Nephron (organoid): Measurements from ENCODE around the gene LDHB.
"Not testable (repeated sequence)": the region's sequence is repeated elsewhere in the genome, so short reads cannot be mapped to it uniquely, and the experiment has no call there.

Experiments
- H3K27ac Mint-ChIP-seq, 3 experiments: 2 replicates each; pipeline ENCODE4 v1.8.0; 2020; ENCODE audit warnings: mixed read lengths in 3 of 3, mild to moderate bottlenecking in 2 of 3, moderate library complexity in 1 of 3
- H3K27me3 Mint-ChIP-seq: 2 replicates; pipeline ENCODE4 v1.8.0; 2021; ENCODE audit warnings: low read depth, mild to moderate bottlenecking, moderate library complexity, mixed read lengths
- H3K36me3 Mint-ChIP-seq: 2 replicates; pipeline ENCODE4 v1.8.0; 2020; ENCODE audit warnings: low read depth, mixed read lengths
- H3K4me1 Mint-ChIP-seq: 2 replicates; pipeline ENCODE4 v1.8.0; 2020; ENCODE audit warnings: mixed read lengths
- H3K4me3 Mint-ChIP-seq, 3 experiments: 2 replicates each; pipeline ENCODE4 v1.8.0; 2020; ENCODE audit warnings: mild to moderate bottlenecking in 3 of 3, mixed read lengths in 3 of 3, moderate library complexity in 2 of 3
- H3K9me3 Mint-ChIP-seq: 2 replicates; pipeline ENCODE4 v1.8.0; 2020; ENCODE audit warnings: mixed read lengths
- CTCF ChIP-seq, 3 experiments: fragments of 200-600 bp; sonication (generic); IDR thresholded peaks; one replicate each; pipeline ENCODE4 v1.5.0; 2021; ENCODE audit warnings: antibody characterized with exemption in 3 of 3; ENCODE audit not compliant: unreplicated experiment in 3 of 3

LDHB gene

GRCh38 chr12:21677622-21678277, 20.1 kb upstream of the LDHB start:
- Mint-ChIP-seq H3K27ac (peak overlapping the region; percentile 7 to 62 (median 28)), H3K4me1 (peaks cover 4% of the 10 kb centered on the region), H3K9me3 (no peaks in the 10 kb centered on the region), H3K4me3 (no peak overlapping the region), H3K27me3 (peaks cover 12% of the 10 kb centered on the region), H3K36me3 (no peaks in the 10 kb centered on the region)
- no peak for TF ChIP-seq CTCF (IDR thresholded peaks at IDR 0.05; ENCODE audit: unreplicated experiment in 3 of 3)

GRCh38 chr12:21677204-21677603, 19.6 kb upstream of the LDHB start:
- Mint-ChIP-seq H3K9me3 (no peaks in the 10 kb centered on the region), H3K27me3 (peaks cover 12% of the 10 kb centered on the region), H3K4me3 (no peak overlapping the region), H3K4me1 (peaks cover 4% of the 10 kb centered on the region), H3K27ac (peak overlapping the region in 1 of 3 experiments; percentile 28), H3K36me3 (no peaks in the 10 kb centered on the region)
- no peak for TF ChIP-seq CTCF (IDR thresholded peaks at IDR 0.05; ENCODE audit: unreplicated experiment in 3 of 3)

- H3K4me3 Mint-ChIP-seq = no peak overlapping the region
- TF ChIP-seq CTCF (IDR thresholded peaks at IDR 0.05; ENCODE audit: unreplicated experiment in 3 of 3) = no peak
- peak overlapping the region in 1 of 3 experiments; percentile 50 for H3K27ac Mint-ChIP-seq
- no peaks in the 10 kb centered on the region for H3K9me3 Mint-ChIP-seq
- peaks cover 12% of the 10 kb centered on the region for H3K27me3 Mint-ChIP-seq
- H3K36me3 Mint-ChIP-seq = no peaks in the 10 kb centered on the region
- H3K4me1 Mint-ChIP-seq = peaks cover 4% of the 10 kb centered on the region
Measured at GRCh38 chr12:21676776-21677175, 19.1 kb upstream of the LDHB start.

- no peaks in the 10 kb centered on the region for H3K9me3 Mint-ChIP-seq
Measured at GRCh38 chr12:21675641-21676040, 18.0 kb upstream of the LDHB start.

GRCh38 chr12:21675096-21675495, 17.5 kb upstream of the LDHB start:
- H3K9me3 Mint-ChIP-seq = no peaks in the 10 kb centered on the region
- H3K36me3 Mint-ChIP-seq = no peaks in the 10 kb centered on the region
- H3K27ac Mint-ChIP-seq = no peak overlapping the region
- peaks cover 4% of the 10 kb centered on the region for H3K27me3 Mint-ChIP-seq
- TF ChIP-seq CTCF (IDR thresholded peaks at IDR 0.05; ENCODE audit: unreplicated experiment in 3 of 3) = no peak
- H3K4me3 Mint-ChIP-seq = no peak overlapping the region
- peaks cover 4% of the 10 kb centered on the region for H3K4me1 Mint-ChIP-seq

More at GRCh38 chr12:21675641-21676040, 18.0 kb upstream of the LDHB start:
- no peak overlapping the region for H3K27ac Mint-ChIP-seq
- TF ChIP-seq CTCF (IDR thresholded peaks at IDR 0.05; ENCODE audit: unreplicated experiment in 3 of 3) = no peak
- peaks cover 4% of the 10 kb centered on the region for H3K4me1 Mint-ChIP-seq
- H3K27me3 Mint-ChIP-seq = peaks cover 7% of the 10 kb centered on the region
- no peak overlapping the region for H3K4me3 Mint-ChIP-seq
- H3K36me3 Mint-ChIP-seq = no peaks in the 10 kb centered on the region

- not testable (repeated sequence) for H3K27me3 Mint-ChIP-seq, H3K27ac Mint-ChIP-seq, H3K9me3 Mint-ChIP-seq, H3K4me1 Mint-ChIP-seq, H3K36me3 Mint-ChIP-seq, H3K4me3 Mint-ChIP-seq
Measured at GRCh38 chr12:21673830-21674552, 16.3 kb upstream of the LDHB start.
